ENCODE results near the gene MACROD2.

DNA sequence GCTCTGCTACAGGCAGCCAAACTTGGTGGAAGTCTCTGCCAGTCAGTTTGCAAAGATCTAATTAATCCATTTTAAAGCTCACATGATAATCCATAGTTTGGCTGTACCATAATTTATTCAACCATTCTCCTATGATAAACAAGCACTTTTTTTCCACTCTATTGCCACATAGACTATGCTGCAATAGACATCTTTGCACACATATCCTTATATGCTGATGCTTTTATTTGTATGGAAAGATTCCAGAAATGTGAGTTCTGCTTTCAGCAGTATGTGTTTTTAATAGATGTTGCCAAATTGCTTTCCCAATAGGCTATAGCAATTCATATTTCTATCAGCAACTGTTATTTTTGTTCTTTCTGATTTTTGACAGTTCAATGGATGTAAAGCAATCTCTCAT, 1950.0 kb downstream of the MACROD2 start:
- TF ChIP-seq, protein P1, sequence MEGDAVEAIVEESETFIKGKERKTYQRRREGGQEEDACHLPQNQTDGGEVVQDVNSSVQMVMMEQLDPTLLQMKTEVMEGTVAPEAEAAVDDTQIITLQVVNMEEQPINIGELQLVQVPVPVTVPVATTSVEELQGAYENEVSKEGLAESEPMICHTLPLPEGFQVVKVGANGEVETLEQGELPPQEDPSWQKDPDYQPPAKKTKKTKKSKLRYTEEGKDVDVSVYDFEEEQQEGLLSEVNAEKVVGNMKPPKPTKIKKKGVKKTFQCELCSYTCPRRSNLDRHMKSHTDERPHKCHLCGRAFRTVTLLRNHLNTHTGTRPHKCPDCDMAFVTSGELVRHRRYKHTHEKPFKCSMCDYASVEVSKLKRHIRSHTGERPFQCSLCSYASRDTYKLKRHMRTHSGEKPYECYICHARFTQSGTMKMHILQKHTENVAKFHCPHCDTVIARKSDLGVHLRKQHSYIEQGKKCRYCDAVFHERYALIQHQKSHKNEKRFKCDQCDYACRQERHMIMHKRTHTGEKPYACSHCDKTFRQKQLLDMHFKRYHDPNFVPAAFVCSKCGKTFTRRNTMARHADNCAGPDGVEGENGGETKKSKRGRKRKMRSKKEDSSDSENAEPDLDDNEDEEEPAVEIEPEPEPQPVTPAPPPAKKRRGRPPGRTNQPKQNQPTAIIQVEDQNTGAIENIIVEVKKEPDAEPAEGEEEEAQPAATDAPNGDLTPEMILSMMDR (IDR thresholded peaks at IDR 0.05) = no peak
- TF ChIP-seq POLR2A (IDR thresholded peaks at IDR 0.05) = no peak
